ENCODE measurements around the gene ACACA. TPM values are rescaled to one million over a fixed set of nuclear protein-coding genes. Genes with fewer than 3 reads are reported as not detected.
"Not testable (repeated sequence)": the region's sequence is repeated elsewhere in the genome, so short reads cannot be mapped to it uniquely, and the experiment has no call there.

The ACACA gene
- total RNA-seq, 1 donor, result 72.7 TPM

- H3K4me3 ChIP-seq (ENCODE audit: low read depth, low read length), result no peak overlapping the region
- no peak for DNase-seq (ENCODE audit: low read depth)
- TF ChIP-seq CTCF (IDR thresholded peaks at IDR 0.05; ENCODE audit: insufficient read depth, low read length), result peak; percentile 42
These were observed 7.4 kb upstream of the ACACA start for GRCh38 chr17:37413875-37414519.

- TF ChIP-seq CTCF (IDR thresholded peaks at IDR 0.05; ENCODE audit: insufficient read depth, low read length), result no peak
- no peak overlapping the region for H3K4me3 ChIP-seq (ENCODE audit: low read depth, low read length)
- no peak for DNase-seq (ENCODE audit: low read depth)
These were observed 3.7 kb upstream of the ACACA start for GRCh38 chr17:37410357-37410756.

- not testable (repeated sequence) for H3K4me3 ChIP-seq (ENCODE audit: low read depth, low read length)
These were observed 1.5 kb upstream of the ACACA start for GRCh38 chr17:37408145-37408479.

GRCh38 chr17:37405955-37406634 lies 541 bp downstream of the ACACA start:
- H3K4me3 ChIP-seq (ENCODE audit: low read depth, low read length), result peak overlapping the region; percentile 89
- TF ChIP-seq CTCF (IDR thresholded peaks at IDR 0.05; ENCODE audit: insufficient read depth, low read length), result no peak
- peak; percentile 23 for DNase-seq (ENCODE audit: low read depth)

More at GRCh38 chr17:37408145-37408479, 1.5 kb upstream of the ACACA start:
- DNase-seq (ENCODE audit: low read depth), result not testable (repeated sequence)

- not testable (repeated sequence) for DNase-seq (ENCODE audit: low read depth)
These were observed 1.1 kb downstream of the ACACA start for GRCh38 chr17:37405522-37405921.

GRCh38 chr17:37400505-37400904 lies 6.1 kb downstream of the ACACA start:
- DNase-seq (ENCODE audit: low read depth), result no peak
- TF ChIP-seq CTCF (IDR thresholded peaks at IDR 0.05; ENCODE audit: insufficient read depth, low read length), result no peak
- H3K4me3 ChIP-seq (ENCODE audit: low read depth, low read length), result no peak overlapping the region

More at GRCh38 chr17:37405522-37405921, 1.1 kb downstream of the ACACA start:
- H3K4me3 ChIP-seq (ENCODE audit: low read depth, low read length), result peak overlapping the region; percentile 89

GRCh38 chr17:37399265-37399803 lies 7.3 kb downstream of the ACACA start:
- no peak for TF ChIP-seq CTCF (IDR thresholded peaks at IDR 0.05; ENCODE audit: insufficient read depth, low read length)
- DNase-seq (ENCODE audit: low read depth), result peak; percentile 18
- H3K4me3 ChIP-seq (ENCODE audit: low read depth, low read length), result no peak overlapping the region

Measured in fibroblast of the aortic adventitia (primary cell).